H1 (cell line): ENCODE measurements around the gene RHOBTB3. TPM values are rescaled to one million over a fixed set of nuclear protein-coding genes. Genes with fewer than 3 reads are reported as not detected.

Source experiments
- CTBP2 ChIP-seq: IDR thresholded peaks from 2 replicates; pipeline ENCODE4 v1.7.0; 2011; ENCODE audit warnings: borderline replicate concordance, mild to moderate bottlenecking, moderate library complexity, mixed read lengths, low read length; ENCODE audit not compliant: insufficient read depth, insufficient read length
- EP300 ChIP-seq, 2 experiments: IDR thresholded peaks; 1 replicate in 1 of 2; 2 replicates in 1 of 2; pipeline ENCODE4 v1.6.1; 2011 to 2012; ENCODE audit warnings: low read depth in 2 of 2, low read length in 2 of 2, mild to moderate bottlenecking in 2 of 2, borderline replicate concordance in 1 of 2, inconsistent platforms in 1 of 2, moderate library complexity in 1 of 2
- GTF2F1 ChIP-seq: IDR thresholded peaks from 2 replicates; pipeline ENCODE4 v1.6.1; 2012; ENCODE audit warnings: low read depth, low read length, improper control_type of control experiment, borderline replicate concordance
- SIN3A ChIP-seq, 2 experiments: IDR thresholded peaks in 1 of 2; conservative IDR thresholded peaks in 1 of 2; 2 replicates each; pipeline ENCODE4 v1.6.1; 2011 to 2012; ENCODE audit warnings: low read length in 2 of 2, improper control_type of control experiment in 1 of 2, low read depth in 1 of 2, mild to moderate bottlenecking in 1 of 2
- SP4 ChIP-seq: IDR thresholded peaks from 2 replicates; pipeline ENCODE4 v1.6.1; 2012; ENCODE audit warnings: low read length, inconsistent platforms
- polyA plus RNA-seq, 7 experiments: library from polyadenylated mRNA; depleted of rRNA in 3 of 7; stranded (reverse) in 5 of 7; unstranded in 2 of 7; fragments of >200 nt in 5 of 7; fragments of 200-250 nt in 2 of 7; gene quantifications; 1 replicate in 5 of 7; 2 replicates in 1 of 7; 4 replicates in 1 of 7; pipeline versions ENCODE4 v1.2.1 to v1.2.3, GENCODE V29; 2011 to 2013; ENCODE audit warnings: missing spikeins in 2 of 7, mixed read lengths in 2 of 7
- total RNA-seq: library from RNA; stranded (reverse); fragmentation: NEBNext Ultra II Directional; extraction: Animal tissue kit (Norgen Biotek cat#: 25700); gene quantifications from 2 replicates; pipeline ENCODE4 v1.2.1, GENCODE V29; 2021

The RHOBTB3 gene
- total and polyA plus RNA-seq, 2 of the 8 experiments (the other 6 are each of a cell fraction or from before 2014, with no cell fraction given): 8.2 to 17.5 TPM

GRCh38 chr5:95731571-95732554 is 727 bp downstream of the RHOBTB3 start (continued):
- TF ChIP-seq CTBP2: no peak
- TF ChIP-seq GTF2F1: no peak
- no peak for TF ChIP-seq SP4
- no peak for TF ChIP-seq EP300 (IDR thresholded peaks at IDR 0.05; ENCODE audit: borderline replicate concordance in 1 of 2, low read depth in 2 of 2, low read length in 2 of 2)
- no peak for TF ChIP-seq SIN3A (conservative IDR thresholded peaks at IDR 0.05 in 1 of 2, IDR thresholded peaks at IDR 0.05 in 1 of 2; ENCODE audit: low read depth in 1 of 2, low read length in 2 of 2)
